DND-41 (cell line): ENCODE data around the gene ERMARD.

ENCODE experiments used
- ATAC-seq: fragments of 200-7000 bp; cut with Tn5 transposase; 3 replicates; pipeline ENCODE4 v1.9.1; 2021; ENCODE audit warnings: low read depth; ENCODE audit not compliant: insufficient read depth
- DNase-seq: peaks from one replicate; pipeline ENCODE4 v3.0.0-alpha.2; 2020
- H2AFZ ChIP-seq: 2 replicates; pipeline ENCODE4 v1.6.0; 2012; ENCODE audit warnings: low read depth, low read length
- H3K27ac ChIP-seq: 2 replicates; pipeline ENCODE4 v1.5.1; 2012; ENCODE audit warnings: low read length, inconsistent platforms
- H3K27me3 ChIP-seq: fragments of 200-600 bp; sonication (generic); 2 replicates; pipeline ENCODE4 v1.6.0; 2012; ENCODE audit warnings: low read length, mild to moderate bottlenecking, inconsistent platforms; ENCODE audit not compliant: insufficient read depth, poor library complexity
- H3K36me3 ChIP-seq: 2 replicates; pipeline ENCODE4 v1.5.1; 2012; ENCODE audit warnings: low read length, inconsistent platforms; ENCODE audit not compliant: insufficient read depth
- H3K4me1 ChIP-seq: 2 replicates; pipeline ENCODE4 v1.5.1; 2012; ENCODE audit warnings: mild to moderate bottlenecking, low read length; ENCODE audit not compliant: insufficient read depth
- H3K4me2 ChIP-seq: 2 replicates; pipeline ENCODE4 v1.6.0; 2012; ENCODE audit warnings: mild to moderate bottlenecking, moderate library complexity, low read length, inconsistent platforms; ENCODE audit not compliant: insufficient read depth
- H3K4me3 ChIP-seq, 2 experiments: fragments of 200-600 bp in 1 of 2; shearing (Covaris generic) in 1 of 2; 2 replicates each; pipeline ENCODE4 v1.5.1; 2012 to 2016; ENCODE audit warnings: inconsistent platforms in 2 of 2, low read length in 2 of 2, mild to moderate bottlenecking in 2 of 2, low read depth in 1 of 2, moderate library complexity in 1 of 2
- H3K79me2 ChIP-seq: 2 replicates; pipeline ENCODE4 v1.6.0; 2012; ENCODE audit warnings: low read length, inconsistent platforms; ENCODE audit not compliant: insufficient read depth
- H3K9ac ChIP-seq: 2 replicates; pipeline ENCODE4 v1.6.0; 2012; ENCODE audit warnings: low read depth, mild to moderate bottlenecking, inconsistent platforms, low read length, moderate library complexity
- H3K9me3 ChIP-seq: 2 replicates; pipeline ENCODE4 v1.5.1; 2012; ENCODE audit warnings: low read length, moderate library complexity, mild to moderate bottlenecking, inconsistent platforms; ENCODE audit not compliant: insufficient read depth, severe bottlenecking
- H4K20me1 ChIP-seq: 2 replicates; pipeline ENCODE4 v1.6.0; 2012; ENCODE audit warnings: low read length; ENCODE audit not compliant: insufficient read depth
- CTCF ChIP-seq: IDR thresholded peaks from 2 replicates; pipeline ENCODE4 v1.5.1; 2012; ENCODE audit warnings: borderline replicate concordance, low read length, moderate library complexity, mild to moderate bottlenecking; ENCODE audit not compliant: poor library complexity, severe bottlenecking; ENCODE audit errors: extremely low read depth
- EZH2 ChIP-seq: IDR thresholded peaks from 3 replicates; pipeline ENCODE4 v1.6.1; 2012; ENCODE audit warnings: borderline replicate concordance, low read depth, mild to moderate bottlenecking, moderate library complexity, low read length, inconsistent platforms; ENCODE audit not compliant: severe bottlenecking

ERMARD gene

GRCh38 chr6:169774347-169774746, 22.9 kb downstream of the ERMARD start:
- Histone ChIP-seq H3K9me3 (no peaks in the 10 kb centered on the region), H3K4me1 (no peaks in the 10 kb centered on the region), H3K27me3 (no peaks in the 10 kb centered on the region), H3K79me2 (no peaks in the 10 kb centered on the region), H3K27ac (no peak overlapping the region), H2AFZ (no peak overlapping the region), H4K20me1 (no peaks in the 10 kb centered on the region), H3K9ac (no peak overlapping the region), H3K4me2 (no peak overlapping the region), H3K36me3 (peaks cover 57% of the 10 kb centered on the region), H3K4me3 (no peak overlapping the region)
- TF ChIP-seq EZH2: no peak
- peak; percentile 12 for TF ChIP-seq CTCF
- peak; percentile 39; the same call in 1 of the 3 replicates for ATAC-seq
- no peak for DNase-seq

- no peak for TF ChIP-seq EZH2
- no peak for TF ChIP-seq CTCF
- Histone ChIP-seq H3K4me2 (no peak overlapping the region), H3K27ac (no peak overlapping the region), H4K20me1 (no peaks in the 10 kb centered on the region), H3K9ac (no peak overlapping the region), H3K79me2 (no peaks in the 10 kb centered on the region), H3K4me3 (no peak overlapping the region), H3K27me3 (no peaks in the 10 kb centered on the region), H3K4me1 (no peaks in the 10 kb centered on the region), H3K36me3 (peaks cover 57% of the 10 kb centered on the region), H3K9me3 (no peaks in the 10 kb centered on the region), H2AFZ (no peak overlapping the region)
- DNase-seq (no peak), ATAC-seq (no peak)
Measured at GRCh38 chr6:169775321-169775720, 23.9 kb downstream of the ERMARD start.

- Histone ChIP-seq H4K20me1 (no peaks in the 10 kb centered on the region), H3K9me3 (no peaks in the 10 kb centered on the region), H3K36me3 (peaks cover 62% of the 10 kb centered on the region), H2AFZ (no peak overlapping the region), H3K27me3 (no peaks in the 10 kb centered on the region), H3K27ac (no peak overlapping the region), H3K4me3 (no peak overlapping the region), H3K9ac (no peak overlapping the region), H3K79me2 (no peaks in the 10 kb centered on the region), H3K4me2 (no peak overlapping the region), H3K4me1 (no peaks in the 10 kb centered on the region)
- DNase-seq: no peak
- ATAC-seq: no peak
- no peak for TF ChIP-seq CTCF
- no peak for TF ChIP-seq EZH2
Measured at GRCh38 chr6:169776379-169776778, 25.0 kb downstream of the ERMARD start.

GRCh38 chr6:169777896-169778295, 26.5 kb downstream of the ERMARD start:
- Histone ChIP-seq H3K4me2 (no peak overlapping the region), H3K4me3 (no peak overlapping the region), H3K27ac (no peak overlapping the region), H2AFZ (no peak overlapping the region), H3K27me3 (no peaks in the 10 kb centered on the region), H3K36me3 (peaks cover 59% of the 10 kb centered on the region), H3K79me2 (no peaks in the 10 kb centered on the region), H3K9ac (no peak overlapping the region), H4K20me1 (no peaks in the 10 kb centered on the region), H3K9me3 (no peaks in the 10 kb centered on the region), H3K4me1 (no peaks in the 10 kb centered on the region)
- no peak for DNase-seq
- no peak for ATAC-seq
- no peak for TF ChIP-seq EZH2
